Fibroblast of peridontal ligament (primary cell): ENCODE measurements around the gene SDK1.
"Not testable (repeated sequence)": the region's sequence is repeated elsewhere in the genome, so short reads cannot be mapped to it uniquely, and the experiment has no call there.

Source experiments
- DNase-seq: peaks from one replicate; pipeline ENCODE4 v3.0.0-alpha.2; 2010; ENCODE audit errors: extremely low read depth

Gene SDK1

DNA sequence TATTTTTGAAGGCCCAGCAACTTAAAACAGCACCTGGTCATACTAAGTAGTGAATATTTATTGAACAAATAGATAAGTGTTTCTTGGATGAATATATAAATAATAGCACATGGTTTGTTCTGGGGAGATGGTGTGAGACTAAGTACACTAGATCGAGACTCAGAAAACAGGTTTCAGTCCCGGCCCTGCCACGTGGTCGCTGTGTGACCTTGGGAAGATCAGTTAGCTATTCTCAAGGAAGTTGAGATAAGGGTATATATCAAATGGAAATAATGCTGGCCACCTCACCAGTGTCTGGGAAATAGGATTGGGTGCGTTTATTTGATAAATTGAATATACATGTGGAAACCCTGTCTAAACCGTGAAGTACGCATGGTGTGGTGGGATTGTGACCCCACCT is 354.6 kb downstream of the SDK1 start:
- DNase-seq = no peak

- DNase-seq = no peak
These were observed 356.2 kb downstream of the SDK1 start for GRCh38 chr7:3657206-3657605.

DNA sequence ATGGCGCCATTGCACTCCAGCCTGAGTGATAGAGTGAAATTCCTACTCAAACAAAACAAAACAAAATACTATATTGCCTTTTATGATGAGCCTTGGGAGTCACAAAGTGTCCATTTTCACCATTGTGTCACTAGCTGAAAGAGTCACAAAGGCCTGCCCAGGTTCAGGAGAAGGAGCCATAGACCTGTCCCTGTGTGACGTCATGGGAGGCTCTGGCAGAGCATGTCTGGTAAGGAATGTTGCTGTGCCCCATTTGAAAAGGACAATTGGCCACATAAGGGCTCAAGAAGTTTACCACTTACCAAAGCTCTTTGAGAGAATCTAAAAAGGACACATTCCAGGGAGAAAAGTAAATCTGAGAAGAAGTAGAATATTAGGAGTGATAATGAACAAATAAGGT is 367.7 kb downstream of the SDK1 start:
- DNase-seq = no peak

DNA sequence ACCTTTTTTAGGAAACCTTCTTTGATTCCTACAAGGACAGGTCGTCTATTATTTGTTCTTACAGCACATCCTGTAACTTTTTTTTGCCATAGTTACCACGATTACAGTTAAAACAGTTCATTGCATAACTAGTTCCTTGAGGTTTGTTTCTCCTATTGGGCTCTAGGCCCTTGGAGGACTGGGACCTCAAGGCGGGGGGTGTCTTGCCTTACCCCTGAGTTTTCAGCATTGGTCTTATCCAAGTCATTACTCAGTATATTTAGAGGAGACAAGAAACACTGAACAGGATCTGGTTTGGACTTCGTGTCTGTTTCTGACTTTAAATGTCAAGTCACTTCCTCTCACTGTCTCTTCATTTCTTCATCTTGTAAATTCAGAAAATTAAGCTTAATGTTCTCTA is 369.8 kb downstream of the SDK1 start:
- DNase-seq = no peak

DNA sequence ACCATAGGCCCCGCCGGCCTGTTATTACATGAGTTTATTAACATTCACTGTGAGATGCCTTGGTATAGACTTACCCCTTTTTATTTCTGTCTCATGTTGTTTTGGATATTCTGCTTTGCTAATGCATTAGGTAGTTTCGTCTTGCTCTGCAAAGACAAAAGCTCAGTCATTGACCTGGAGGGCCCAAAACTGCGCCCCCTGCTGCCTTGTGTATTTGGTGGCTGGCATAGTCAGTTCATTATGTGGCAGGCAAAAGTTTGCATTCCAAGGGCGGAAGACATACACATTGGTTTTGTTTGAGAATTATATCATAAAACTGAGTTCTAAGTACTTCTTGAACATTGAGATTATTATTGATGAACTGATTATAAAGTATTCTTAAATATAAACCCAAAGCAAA is 372.5 kb downstream of the SDK1 start:
- DNase-seq = no peak

DNA sequence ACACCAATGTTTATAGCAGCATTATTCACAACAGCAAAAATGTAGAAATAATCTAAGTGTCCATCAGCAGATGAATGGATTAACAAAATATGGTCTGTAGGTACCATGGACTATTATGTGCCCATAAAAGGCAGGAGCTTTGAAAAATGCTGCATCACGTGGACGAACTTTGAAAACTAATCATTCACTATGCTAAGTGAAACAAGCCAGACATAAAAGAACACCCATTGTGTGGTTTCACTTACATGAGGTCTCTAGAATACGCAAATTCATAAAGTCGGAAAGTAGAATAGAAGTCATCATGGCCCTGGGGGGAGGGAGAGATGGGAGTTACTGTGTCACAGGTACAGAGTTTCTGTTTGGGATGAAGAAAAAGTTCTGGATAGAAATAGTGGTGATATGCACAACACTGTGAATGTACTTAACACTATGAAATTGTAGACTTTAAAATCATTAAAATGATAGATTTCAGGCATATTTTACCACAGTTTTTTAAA is 377.3 kb downstream of the SDK1 start:
- DNase-seq = no peak

- no peak for DNase-seq
These were observed 381.1 kb downstream of the SDK1 start for GRCh38 chr7:3682028-3682710.

DNA sequence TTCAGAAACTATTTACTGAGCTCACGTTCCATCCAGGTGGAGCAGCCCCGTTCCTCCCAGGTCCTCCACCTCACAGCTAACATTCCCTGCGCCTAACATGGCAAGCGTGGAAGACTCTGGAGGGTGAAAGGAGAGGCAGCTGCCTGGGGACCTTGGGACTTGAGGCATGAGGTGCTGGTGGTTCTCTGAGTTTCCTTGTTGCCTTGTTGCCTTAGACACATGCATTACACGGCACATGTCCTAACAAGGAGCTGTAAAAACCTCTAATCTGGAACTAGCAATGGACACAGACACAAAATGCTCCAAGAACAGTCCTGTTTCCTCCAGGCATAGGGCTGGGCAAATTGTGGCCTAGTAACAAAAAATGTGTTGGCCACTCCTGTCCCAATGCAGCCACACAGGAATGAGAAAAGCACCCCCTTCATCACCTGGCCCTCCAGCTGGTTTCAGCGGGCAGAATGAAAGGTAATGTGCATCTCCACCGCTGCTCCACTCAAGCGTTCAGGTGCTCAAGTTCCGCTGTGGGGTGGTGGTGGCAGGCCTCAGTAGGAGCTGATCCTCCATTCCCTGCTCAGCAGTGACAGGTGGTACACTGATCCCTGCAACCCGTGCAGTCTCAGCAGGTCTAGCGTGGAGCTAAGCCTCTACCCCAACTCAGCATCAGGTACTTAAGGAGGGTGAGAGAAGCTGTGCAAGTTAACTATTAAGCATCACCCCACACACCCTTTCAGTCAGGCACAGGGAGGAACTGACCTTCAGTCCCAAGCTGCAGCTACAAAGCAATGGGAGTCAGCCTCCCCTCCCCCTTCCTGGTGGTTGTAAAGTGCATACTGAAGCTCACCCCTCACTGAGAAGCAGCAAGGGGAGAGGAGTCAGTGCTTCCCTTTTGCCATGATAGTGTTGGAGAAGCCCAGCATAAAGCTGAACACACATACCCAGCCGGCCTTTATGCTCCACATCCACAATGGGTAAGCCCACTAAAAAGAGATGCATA is 382.8 kb downstream of the SDK1 start:
- DNase-seq = no peak

GRCh38 chr7:3688071-3688470 is 387.0 kb downstream of the SDK1 start:
- DNase-seq = no peak

GRCh38 chr7:3688842-3689241 is 387.8 kb downstream of the SDK1 start:
- no peak for DNase-seq

- no peak for DNase-seq
These were observed 390.6 kb downstream of the SDK1 start for GRCh38 chr7:3691478-3692158.

- no peak for DNase-seq
These were observed 394.6 kb downstream of the SDK1 start for GRCh38 chr7:3695602-3696001.

- DNase-seq = no peak
These were observed 395.1 kb downstream of the SDK1 start for GRCh38 chr7:3696113-3696512.

GRCh38 chr7:3697472-3697871 is 396.4 kb downstream of the SDK1 start:
- no peak for DNase-seq

GRCh38 chr7:3705258-3705657 is 404.2 kb downstream of the SDK1 start:
- DNase-seq = no peak

DNA sequence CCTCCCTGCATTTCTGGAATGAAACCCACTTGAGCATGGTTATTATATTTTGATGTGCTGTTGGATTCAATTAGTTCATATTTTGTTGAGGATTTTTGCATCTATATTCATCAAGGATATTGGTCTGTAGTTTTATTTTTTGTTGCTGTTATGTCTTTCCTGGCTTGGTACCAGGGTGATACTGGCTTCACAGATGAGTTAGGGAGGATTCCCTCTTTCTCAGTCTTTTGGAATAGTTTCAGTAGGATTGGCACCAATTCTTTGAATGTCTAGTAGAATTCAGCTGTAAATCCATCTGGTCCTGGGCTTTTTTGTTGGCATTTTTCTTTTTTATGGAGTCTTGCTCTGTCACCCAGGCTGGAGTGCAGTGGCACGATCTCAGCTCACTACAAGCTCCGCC is 405.0 kb downstream of the SDK1 start:
- DNase-seq = not testable (repeated sequence)

GRCh38 chr7:3710122-3710521 is 409.1 kb downstream of the SDK1 start:
- no peak for DNase-seq

GRCh38 chr7:3710531-3710930 is 409.5 kb downstream of the SDK1 start:
- no peak for DNase-seq

DNA sequence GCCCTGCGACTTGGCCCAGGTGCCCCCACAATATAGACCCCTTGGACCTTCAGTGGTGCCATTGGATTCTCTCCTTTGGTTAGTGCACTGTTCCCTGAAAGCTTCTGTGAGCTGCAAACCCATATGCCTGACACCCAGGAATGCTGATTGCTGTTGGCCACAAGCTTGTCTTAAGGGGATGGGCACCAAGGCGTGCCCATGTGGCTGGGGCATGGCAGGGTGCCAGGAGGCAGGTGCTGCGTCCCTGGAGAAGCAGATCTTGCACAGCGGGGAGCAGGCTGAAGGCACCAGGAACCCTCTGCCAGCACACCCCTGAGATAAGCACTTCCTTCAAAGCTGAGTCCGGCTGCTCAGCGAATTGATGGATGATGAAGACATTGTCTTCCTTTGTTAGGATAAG is 411.8 kb downstream of the SDK1 start:
- DNase-seq = no peak

DNA sequence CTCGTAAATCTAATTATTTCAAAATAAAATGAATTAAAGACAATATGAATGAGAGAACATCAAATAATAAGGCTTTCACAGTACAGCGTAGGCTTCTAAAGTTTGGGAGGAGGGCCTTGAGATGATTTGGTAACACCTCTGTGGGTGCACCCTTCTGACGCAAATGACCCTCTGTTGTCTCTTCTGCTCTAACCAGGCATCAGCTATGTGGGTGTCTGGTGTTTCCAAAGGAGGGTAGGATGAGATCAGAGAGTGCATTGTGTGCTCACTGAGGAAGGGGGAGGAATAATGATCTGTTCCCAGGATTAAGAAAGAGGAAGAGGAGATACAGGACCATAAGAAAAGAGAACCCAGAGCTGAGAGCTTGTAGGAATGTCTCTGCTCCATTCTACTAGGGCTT is 420.4 kb downstream of the SDK1 start:
- no peak for DNase-seq

GRCh38 chr7:3722396-3722922 is 421.4 kb downstream of the SDK1 start:
- no peak for DNase-seq
